H9 (cell line): ENCODE data around the gene BBC3. TPM values are rescaled to one million over a fixed set of nuclear protein-coding genes. Genes with fewer than 3 reads are reported as not detected.

Source experiments
- DNase-seq: peaks from one replicate; pipeline ENCODE4 v3.0.0-alpha.2; 2017
- H2AFZ ChIP-seq: one replicate; pipeline ENCODE4 v1.6.1; 2013; ENCODE audit warnings: mild to moderate bottlenecking, low read length, control low read depth, moderate library complexity
- H2AK5ac ChIP-seq: 2 replicates; pipeline ENCODE4 v1.6.1; 2013; ENCODE audit warnings: low read length, control low read depth, mixed read lengths; ENCODE audit not compliant: insufficient read length
- H2BK120ac ChIP-seq: one replicate; pipeline ENCODE4 v1.6.1; 2013; ENCODE audit warnings: low read depth, mild to moderate bottlenecking, low read length, control low read depth, inconsistent platforms; ENCODE audit not compliant: poor library complexity, severe bottlenecking
- H2BK12ac ChIP-seq: 2 replicates; pipeline ENCODE4 v1.6.1; 2013; ENCODE audit warnings: low read length, control low read depth, mixed read lengths, low read depth; ENCODE audit not compliant: insufficient read length
- H2BK15ac ChIP-seq: 2 replicates; pipeline ENCODE4 v1.6.1; 2013; ENCODE audit warnings: low read depth, low read length, control low read depth
- H2BK20ac ChIP-seq: one replicate; pipeline ENCODE4 v1.6.1; 2013; ENCODE audit warnings: low read depth, mild to moderate bottlenecking, low read length, control low read depth, inconsistent platforms; ENCODE audit not compliant: poor library complexity, severe bottlenecking
- H2BK5ac ChIP-seq: 2 replicates; pipeline ENCODE4 v1.6.1; 2013; ENCODE audit warnings: low read length, control low read depth, mixed read lengths; ENCODE audit not compliant: insufficient read length
- H3K14ac ChIP-seq: 2 replicates; pipeline ENCODE4 v1.6.1; 2013; ENCODE audit warnings: low read length, control low read depth; ENCODE audit not compliant: insufficient read depth
- H3K18ac ChIP-seq: 2 replicates; pipeline ENCODE4 v1.6.1; 2013; ENCODE audit warnings: low read depth, mild to moderate bottlenecking, mixed read lengths, low read length, control low read depth; ENCODE audit not compliant: insufficient read length
- H3K23ac ChIP-seq: 2 replicates; pipeline ENCODE4 v1.6.1; 2013; ENCODE audit warnings: low read length, control low read depth, mixed read lengths, low read depth; ENCODE audit not compliant: insufficient read length
- H3K23me2 ChIP-seq: 2 replicates; pipeline ENCODE4 v1.6.1; 2013; ENCODE audit warnings: low read depth, mild to moderate bottlenecking, mixed read lengths, low read length, control low read depth; ENCODE audit not compliant: insufficient read length, poor library complexity, severe bottlenecking
- H3K27ac ChIP-seq: 2 replicates; pipeline ENCODE4 v1.5.1; 2013; ENCODE audit warnings: low read length, control low read depth, mixed read lengths, low read depth; ENCODE audit not compliant: insufficient read length
- H3K27me3 ChIP-seq: 2 replicates; pipeline ENCODE4 v1.6.1; 2013; ENCODE audit warnings: low read length, control low read depth, inconsistent platforms; ENCODE audit not compliant: insufficient read depth
- H3K4ac ChIP-seq: 2 replicates; pipeline ENCODE4 v1.6.1; 2013; ENCODE audit warnings: low read depth, mild to moderate bottlenecking, control low read depth, inconsistent platforms, low read length, moderate library complexity
- H3K4me1 ChIP-seq: 2 replicates; pipeline ENCODE4 v1.6.1; 2013; ENCODE audit warnings: low read length, control low read depth, inconsistent platforms; ENCODE audit not compliant: insufficient read depth
- H3K4me2 ChIP-seq: 2 replicates; pipeline ENCODE4 v1.6.1; 2013; ENCODE audit warnings: low read length, control low read depth, mixed read lengths; ENCODE audit not compliant: insufficient read length, insufficient read depth
- H3K56ac ChIP-seq: 2 replicates; pipeline ENCODE4 v1.6.1; 2013; ENCODE audit warnings: low read depth, mild to moderate bottlenecking, mixed read lengths, low read length, control low read depth; ENCODE audit not compliant: insufficient read length
- H3K79me1 ChIP-seq: 2 replicates; pipeline ENCODE4 v1.6.1; 2013; ENCODE audit warnings: low read depth, mild to moderate bottlenecking, moderate library complexity, low read length, control low read depth, inconsistent platforms; ENCODE audit not compliant: insufficient read depth, poor library complexity, severe bottlenecking
- H3K79me2 ChIP-seq: 2 replicates; pipeline ENCODE4 v1.6.1; 2013; ENCODE audit warnings: low read length, control low read depth, inconsistent platforms; ENCODE audit not compliant: insufficient read depth
- H3K9ac ChIP-seq: 2 replicates; pipeline ENCODE4 v1.6.1; 2013; ENCODE audit warnings: low read length, control low read depth, mixed read lengths; ENCODE audit not compliant: insufficient read length; ENCODE audit errors: extremely low read depth
- H3K9me3 ChIP-seq: one replicate; pipeline ENCODE4 v1.6.1; 2013; ENCODE audit warnings: low read depth, low read length, inconsistent platforms; ENCODE audit not compliant: control insufficient read depth
- H3T11ph ChIP-seq: one replicate; pipeline ENCODE4 v1.6.1; 2013; ENCODE audit warnings: mild to moderate bottlenecking, low read length, control low read depth, inconsistent platforms
- H4K20me1 ChIP-seq: one replicate; pipeline ENCODE4 v1.6.1; 2013; ENCODE audit not compliant: control insufficient read depth, insufficient read length, insufficient read depth
- H4K5ac ChIP-seq: 2 replicates; pipeline ENCODE4 v1.6.1; 2013; ENCODE audit warnings: low read depth, mild to moderate bottlenecking, mixed read lengths, low read length, control low read depth; ENCODE audit not compliant: insufficient read length
- H4K8ac ChIP-seq: replicated peaks from 2 replicates; pipeline ENCODE4 v1.6.1; 2013; ENCODE audit warnings: low read length, control low read depth, mixed read lengths, low read depth; ENCODE audit not compliant: insufficient read length
- H4K91ac ChIP-seq: 2 replicates; pipeline ENCODE4 v1.6.1; 2013; ENCODE audit warnings: low read depth, mild to moderate bottlenecking, moderate library complexity, mixed read lengths, low read length, control low read depth; ENCODE audit not compliant: insufficient read length
- H3K27ac Mint-ChIP-seq, 3 experiments: 2 replicates in 2 of 3; 3 replicates in 1 of 3; pipeline ENCODE4 v1.8.0; 2020 to 2021; ENCODE audit warnings: mixed read lengths in 3 of 3, mild to moderate bottlenecking in 1 of 3, moderate library complexity in 1 of 3
- H3K27me3 Mint-ChIP-seq: 2 replicates; pipeline ENCODE4 v1.8.0; 2021; ENCODE audit warnings: low read depth, mild to moderate bottlenecking, moderate library complexity, mixed read lengths
- H3K36me3 Mint-ChIP-seq, 3 experiments: 2 replicates in 2 of 3; 3 replicates in 1 of 3; pipeline ENCODE4 v1.8.0; 2020 to 2021; ENCODE audit warnings: low read depth in 3 of 3, mixed read lengths in 3 of 3; ENCODE audit not compliant: insufficient read depth in 1 of 3
- H3K4me1 Mint-ChIP-seq, 2 experiments: 2 replicates each; pipeline ENCODE4 v1.8.0; 2020; ENCODE audit warnings: mixed read lengths in 2 of 2
- H3K4me3 Mint-ChIP-seq, 2 experiments: 2 replicates in 1 of 2; 3 replicates in 1 of 2; pipeline ENCODE4 v1.8.0; 2020 to 2021; ENCODE audit warnings: mild to moderate bottlenecking in 2 of 2, mixed read lengths in 2 of 2, moderate library complexity in 1 of 2
- H3K9me3 Mint-ChIP-seq, 2 experiments: 2 replicates in 1 of 2; 3 replicates in 1 of 2; pipeline ENCODE4 v1.8.0; 2020; ENCODE audit warnings: mild to moderate bottlenecking in 2 of 2, mixed read lengths in 2 of 2, moderate library complexity in 1 of 2
- CTCF ChIP-seq: fragments of 200-600 bp; sonication (generic); conservative IDR thresholded peaks from 3 replicates; pipeline ENCODE4 v1.8.0; 2021; ENCODE audit warnings: antibody characterized with exemption, mild to moderate bottlenecking
- WGBS: extraction: QIAGEN DNeasy Blood & Tissue Kit; methylation state at CpG from one replicate; pipeline ENCODE4 v1.1.7; 2013; ENCODE audit warnings: missing lambda C conversion rate, low lambda C conversion rate, mixed read lengths; ENCODE audit not compliant: insufficient read length; ENCODE audit errors: extremely low coverage; 5-methylcytosine and 5-hydroxymethylcytosine counted together
- total RNA-seq: library from RNA; stranded (reverse); gene quantifications from 2 replicates; pipeline ENCODE4 v1.2.1, GENCODE V29; 2021

The BBC3 gene
- total RNA-seq, 1 experiment from 2014 or later, result 23.2 TPM

- Histone ChIP-seq H3K27me3 (no peaks in the 10 kb centered on the region), H3K4me1 (peaks cover 5% of the 10 kb centered on the region), H3K79me2 (no peaks in the 10 kb centered on the region), H4K8ac (no peak overlapping the region), H2BK20ac (no peak overlapping the region), H3K18ac (no peak overlapping the region), H2AK5ac (no peak overlapping the region), H3K27ac (no peak overlapping the region), H3K14ac (no peak overlapping the region), H2BK5ac (no peak overlapping the region), H4K91ac (no peak overlapping the region), H2BK15ac (no peak overlapping the region), H3K79me1 (no peaks in the 10 kb centered on the region), H3K4me2 (no peak overlapping the region), H3K9me3 (no peaks in the 10 kb centered on the region), H2BK120ac (no peak overlapping the region), H4K5ac (no peak overlapping the region), H3K4ac (no peak overlapping the region), H2AFZ (no peak overlapping the region), H3T11ph (no peak overlapping the region), H3K9ac (no peak overlapping the region), H3K56ac (no peak overlapping the region), H3K23ac (no peak overlapping the region), H4K20me1 (no peaks in the 10 kb centered on the region), H3K23me2 (peaks cover 17% of the 10 kb centered on the region), H2BK12ac (no peak overlapping the region)
- no peak for DNase-seq
- H3K36me3 Mint-ChIP-seq, result peaks cover 24 to 46% (median 45%) of the 10 kb centered on the region in 3 experiments
- WGBS, result no CpG with 5 or more reads among the region's 10 CpGs
- TF ChIP-seq CTCF, result no peak
- H3K4me1 Mint-ChIP-seq, result peaks cover 17 to 21% of the 10 kb centered on the region in 2 experiments
- H3K4me3 Mint-ChIP-seq, result no peak overlapping the region
- H3K9me3 Mint-ChIP-seq, result no peaks in the 10 kb centered on the region
- peaks cover 3% of the 10 kb centered on the region for H3K27me3 Mint-ChIP-seq
- peak overlapping the region in 2 of 3 experiments; percentile 48 to 76; a peak in 3 of 7 replicates for H3K27ac Mint-ChIP-seq
These were observed 39.4 kb upstream of the BBC3 start for GRCh38 chr19:47270408-47270807.
